GM12875 (cell line): ENCODE results near the gene DIAPH1.

ENCODE experiments used
- H3K4me3 ChIP-seq: one replicate; pipeline ENCODE4 v1.5.1; 2011; ENCODE audit warnings: low read depth, low read length, control low read depth
- CTCF ChIP-seq: IDR thresholded peaks from 2 replicates; pipeline ENCODE4 v1.5.1; 2011; ENCODE audit warnings: low read depth, mild to moderate bottlenecking, control low read depth, inconsistent platforms, low read length, moderate library complexity, borderline replicate concordance; ENCODE audit not compliant: insufficient read depth

DIAPH1 gene

GRCh38 chr5:141585594-141585993 lies 33.2 kb downstream of the DIAPH1 start:
- no peak overlapping the region for H3K4me3 ChIP-seq
- TF ChIP-seq CTCF, result no peak

- H3K4me3 ChIP-seq, result no peak overlapping the region
- TF ChIP-seq CTCF, result no peak
Observed at GRCh38 chr5:141574122-141574510, 44.7 kb downstream of the DIAPH1 start.

GRCh38 chr5:141573489-141574121 lies 45.2 kb downstream of the DIAPH1 start:
- no peak overlapping the region for H3K4me3 ChIP-seq
- TF ChIP-seq CTCF, result no peak

- no peak for TF ChIP-seq CTCF
- H3K4me3 ChIP-seq, result no peak overlapping the region
Observed at GRCh38 chr5:141570655-141571054, 48.1 kb downstream of the DIAPH1 start.

GRCh38 chr5:141567513-141568117 lies 51.2 kb downstream of the DIAPH1 start:
- TF ChIP-seq CTCF, result peak; percentile 71
- no peak overlapping the region for H3K4me3 ChIP-seq

GRCh38 chr5:141565826-141566570 lies 52.8 kb downstream of the DIAPH1 start:
- no peak for TF ChIP-seq CTCF
- H3K4me3 ChIP-seq, result no peak overlapping the region
